Neural cell (in vitro differentiated cells): ENCODE measurements around the gene PIP5K1B. TPM values are rescaled to one million over a fixed set of nuclear protein-coding genes. Genes with fewer than 3 reads are reported as not detected.

Source experiments
- H2AFZ ChIP-seq: fragments of 200-600, 300-800 bp; sonication (generic), shearing (Covaris generic); 2 replicates; pipeline ENCODE4 v1.6.0; 2014; ENCODE audit warnings: low read depth, mild to moderate bottlenecking, antibody characterized with exemption, low read length, moderate library complexity
- H3F3A ChIP-seq: fragments of 200-600 bp; shearing (Covaris generic); 2 replicates; pipeline ENCODE4 v1.6.1; 2016; ENCODE audit warnings: mild to moderate bottlenecking, moderate library complexity, mixed read lengths, antibody characterized with exemption, low read length; ENCODE audit not compliant: insufficient read depth, poor library complexity, severe bottlenecking
- H3K27ac ChIP-seq: fragments of 200-600, 300-800 bp; sonication (generic), shearing (Covaris generic); 2 replicates; pipeline ENCODE4 v1.5.1; 2014; ENCODE audit warnings: mild to moderate bottlenecking, low read length, moderate library complexity
- H3K27me3 ChIP-seq: fragments of 300-800, 200-600 bp; sonication (generic), shearing (Covaris generic); 2 replicates; pipeline ENCODE4 v1.6.0; 2014; ENCODE audit warnings: mild to moderate bottlenecking, low read depth, low read length, moderate library complexity; ENCODE audit not compliant: insufficient read depth
- H3K36me3 ChIP-seq: fragments of 300-800, 200-600 bp; sonication (generic), shearing (Covaris generic); 2 replicates; pipeline ENCODE4 v1.5.1; 2014; ENCODE audit warnings: mild to moderate bottlenecking, antibody characterized with exemption, low read length, moderate library complexity; ENCODE audit not compliant: insufficient read depth
- H3K4me2 ChIP-seq: fragments of 300-800, 200-600 bp; sonication (generic), shearing (Covaris generic); 2 replicates; pipeline ENCODE4 v1.6.0; 2014; ENCODE audit warnings: mild to moderate bottlenecking, low read length
- H3K4me3 ChIP-seq: fragments of 300-800, 200-600 bp; sonication (generic), shearing (Covaris generic); 2 replicates; pipeline ENCODE4 v1.5.1; 2014; ENCODE audit warnings: mild to moderate bottlenecking, low read length, moderate library complexity
- H3K79me2 ChIP-seq: fragments of 200-600 bp; shearing (Covaris generic); replicated peaks from 2 replicates; pipeline ENCODE4 v1.6.0; 2014; ENCODE audit warnings: mild to moderate bottlenecking, low read length, moderate library complexity; ENCODE audit not compliant: insufficient read depth
- H3K9ac ChIP-seq: fragments of 300-800, 200-600 bp; sonication (generic), shearing (Covaris generic); 2 replicates; pipeline ENCODE4 v1.6.1; 2016; ENCODE audit warnings: mild to moderate bottlenecking, low read length, mixed read lengths
- H3K9me2 ChIP-seq: fragments of 200-600 bp; shearing (Covaris generic); 2 replicates; pipeline ENCODE4 v1.6.1; 2016; ENCODE audit warnings: mild to moderate bottlenecking, low read length, mixed read lengths; ENCODE audit not compliant: insufficient read depth
- H3K9me3 ChIP-seq: fragments of 200-600, 300-800 bp; sonication (generic), shearing (Covaris generic); 2 replicates; pipeline ENCODE4 v1.6.1; 2016; ENCODE audit warnings: mild to moderate bottlenecking, mixed run types, low read length, moderate library complexity, mixed read lengths
- H4K20me1 ChIP-seq: fragments of 200-600 bp; shearing (Covaris generic); 2 replicates; pipeline ENCODE4 v1.6.1; 2016; ENCODE audit warnings: mild to moderate bottlenecking, mixed run types; ENCODE audit not compliant: insufficient read depth
- EP300 ChIP-seq: fragments of 450-650 bp; conservative IDR thresholded peaks from 2 replicates; pipeline ENCODE4 v1.6.1; 2014; ENCODE audit warnings: antibody characterized with exemption, mild to moderate bottlenecking, moderate library complexity; ENCODE audit not compliant: poor library complexity, severe bottlenecking
- EZH2 ChIP-seq: fragments of 200-600, 300-800 bp; shearing (Covaris generic), sonication (generic); IDR thresholded peaks from 2 replicates; pipeline ENCODE4 v1.6.1; 2014; ENCODE audit warnings: antibody characterized with exemption, low read length, borderline replicate concordance, mild to moderate bottlenecking; ENCODE audit not compliant: insufficient read depth, poor library complexity, severe bottlenecking
- MXI1 ChIP-seq: fragments of 450-650 bp; conservative IDR thresholded peaks from 2 replicates; pipeline ENCODE4 v1.6.1; 2014; ENCODE audit warnings: antibody characterized with exemption, mild to moderate bottlenecking; ENCODE audit not compliant: poor library complexity, severe bottlenecking
- POLR2AphosphoS5 ChIP-seq: IDR thresholded peaks from 2 replicates; pipeline ENCODE4 v1.6.1; 2012
- RAD21 ChIP-seq: fragments of 450-650 bp; conservative IDR thresholded peaks from 2 replicates; pipeline ENCODE4 v1.6.1; 2014; ENCODE audit warnings: antibody characterized with exemption, mild to moderate bottlenecking, moderate library complexity
- REST ChIP-seq: IDR thresholded peaks from 2 replicates; pipeline ENCODE4 v1.6.1; 2012; ENCODE audit warnings: borderline replicate concordance
- SMC3 ChIP-seq: fragments of 450-650 bp; conservative IDR thresholded peaks from 2 replicates; pipeline ENCODE4 v1.6.1; 2014; ENCODE audit warnings: antibody characterized with exemption, mild to moderate bottlenecking, moderate library complexity; ENCODE audit not compliant: poor library complexity
- TAF1 ChIP-seq: IDR thresholded peaks from 2 replicates; pipeline ENCODE4 v1.6.1; 2012; ENCODE audit warnings: low read depth
- polyA plus RNA-seq: library from polyadenylated mRNA; depleted of rRNA; stranded (reverse); fragments of >200 nt; gene quantifications from 2 replicates; pipeline ENCODE4 v1.2.3, GENCODE V29; 2014
- TF ChIP-seq, protein P1 (sequence below): fragments of 450-650 bp; IDR thresholded peaks from 2 replicates; pipeline ENCODE4 v1.5.1; 2014; ENCODE audit warnings: antibody characterized with exemption, mild to moderate bottlenecking, moderate library complexity; ENCODE audit not compliant: poor library complexity, severe bottlenecking

The PIP5K1B gene
- polyA plus RNA-seq, 1 donor from 2014 or later, result 1.5 TPM

- Histone ChIP-seq H3K27ac (no peak overlapping the region), H3K36me3 (no peaks in the 10 kb centered on the region), H3K9me2 (no peaks in the 10 kb centered on the region), H3K79me2 (no peaks in the 10 kb centered on the region), H3K4me2 (no peak overlapping the region), H3K9ac (no peak overlapping the region), H2AFZ (no peak overlapping the region), H3F3A (no peaks in the 10 kb centered on the region), H3K27me3 (no peaks in the 10 kb centered on the region), H4K20me1 (no peaks in the 10 kb centered on the region), H3K4me3 (no peak overlapping the region), H3K9me3 (no peaks in the 10 kb centered on the region)
- TF ChIP-seq REST (no peak), EP300 (no peak), EZH2 (no peak), POLR2AphosphoS5 (no peak), TAF1 (no peak), RAD21 (no peak), MXI1 (no peak), SMC3 (no peak)
- TF ChIP-seq, protein P1, sequence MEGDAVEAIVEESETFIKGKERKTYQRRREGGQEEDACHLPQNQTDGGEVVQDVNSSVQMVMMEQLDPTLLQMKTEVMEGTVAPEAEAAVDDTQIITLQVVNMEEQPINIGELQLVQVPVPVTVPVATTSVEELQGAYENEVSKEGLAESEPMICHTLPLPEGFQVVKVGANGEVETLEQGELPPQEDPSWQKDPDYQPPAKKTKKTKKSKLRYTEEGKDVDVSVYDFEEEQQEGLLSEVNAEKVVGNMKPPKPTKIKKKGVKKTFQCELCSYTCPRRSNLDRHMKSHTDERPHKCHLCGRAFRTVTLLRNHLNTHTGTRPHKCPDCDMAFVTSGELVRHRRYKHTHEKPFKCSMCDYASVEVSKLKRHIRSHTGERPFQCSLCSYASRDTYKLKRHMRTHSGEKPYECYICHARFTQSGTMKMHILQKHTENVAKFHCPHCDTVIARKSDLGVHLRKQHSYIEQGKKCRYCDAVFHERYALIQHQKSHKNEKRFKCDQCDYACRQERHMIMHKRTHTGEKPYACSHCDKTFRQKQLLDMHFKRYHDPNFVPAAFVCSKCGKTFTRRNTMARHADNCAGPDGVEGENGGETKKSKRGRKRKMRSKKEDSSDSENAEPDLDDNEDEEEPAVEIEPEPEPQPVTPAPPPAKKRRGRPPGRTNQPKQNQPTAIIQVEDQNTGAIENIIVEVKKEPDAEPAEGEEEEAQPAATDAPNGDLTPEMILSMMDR, result no peak
These were observed 97.5 kb downstream of the PIP5K1B start for GRCh38 chr9:68802525-68803015.

GRCh38 chr9:68804911-68805889 lies 100.2 kb downstream of the PIP5K1B start:
- Histone ChIP-seq H3K27ac (no peak overlapping the region), H2AFZ (no peak overlapping the region), H3K27me3 (no peaks in the 10 kb centered on the region), H3K79me2 (no peaks in the 10 kb centered on the region), H3K36me3 (no peaks in the 10 kb centered on the region), H4K20me1 (no peaks in the 10 kb centered on the region), H3F3A (no peaks in the 10 kb centered on the region), H3K9me2 (no peaks in the 10 kb centered on the region), H3K4me3 (no peak overlapping the region), H3K9me3 (no peaks in the 10 kb centered on the region), H3K9ac (no peak overlapping the region), H3K4me2 (no peak overlapping the region)
- TF ChIP-seq, protein P1, result no peak
- no peak for TF ChIP-seq MXI1
- no peak for TF ChIP-seq POLR2AphosphoS5
- no peak for TF ChIP-seq EP300
- TF ChIP-seq REST, result no peak
- TF ChIP-seq SMC3, result no peak
- no peak for TF ChIP-seq EZH2
- no peak for TF ChIP-seq TAF1
- TF ChIP-seq RAD21, result no peak
